ENCODE measurements around the gene PRM3. TPM values are rescaled to one million over a fixed set of nuclear protein-coding genes. Genes with fewer than 3 reads are reported as not detected.

Gene PRM3
- total RNA-seq, 1 experiment from 2014 or later: not detected

- WGBS (ENCODE audit: extremely low coverage, insufficient read length, low lambda C conversion rate): no CpG with 5 or more reads among the region's 7 CpGs
- Histone ChIP-seq H4K8ac (replicated peaks; ENCODE audit: insufficient read length, low read depth, low read length) (no peak overlapping the region), H3K23me2 (ENCODE audit: insufficient read length, low read depth, low read length, poor library complexity, severe bottlenecking) (no peaks in the 10 kb centered on the region), H3K9ac (ENCODE audit: extremely low read depth, insufficient read length, low read length) (no peak overlapping the region), H2AFZ (ENCODE audit: low read length) (no peak overlapping the region), H4K91ac (ENCODE audit: insufficient read length, low read depth, low read length) (no peak overlapping the region), H4K20me1 (ENCODE audit: control insufficient read depth, insufficient read depth, insufficient read length) (no peaks in the 10 kb centered on the region), H3K18ac (ENCODE audit: insufficient read length, low read depth, low read length) (no peak overlapping the region), H3K56ac (ENCODE audit: insufficient read length, low read depth, low read length) (no peak overlapping the region), H2BK120ac (ENCODE audit: low read depth, low read length, poor library complexity, severe bottlenecking) (no peak overlapping the region), H3K4me2 (ENCODE audit: insufficient read depth, insufficient read length, low read length) (no peak overlapping the region), H3K9me3 (ENCODE audit: control insufficient read depth, low read depth, low read length) (no peaks in the 10 kb centered on the region), H4K5ac (ENCODE audit: insufficient read length, low read depth, low read length) (no peak overlapping the region), H2BK5ac (ENCODE audit: insufficient read length, low read length) (no peak overlapping the region), H2BK12ac (ENCODE audit: insufficient read length, low read depth, low read length) (no peak overlapping the region), H3K4ac (ENCODE audit: low read depth, low read length) (no peak overlapping the region), H2BK20ac (ENCODE audit: low read depth, low read length, poor library complexity, severe bottlenecking) (no peak overlapping the region), H3K79me2 (ENCODE audit: insufficient read depth, low read length) (0 out of 2 replicates have a peak, but pooled peaks cover 2% of the 10 kb centered on the region), H3K79me1 (ENCODE audit: insufficient read depth, low read depth, low read length, poor library complexity, severe bottlenecking) (no peaks in the 10 kb centered on the region), H3K23ac (ENCODE audit: insufficient read length, low read depth, low read length) (no peak overlapping the region), H2BK15ac (ENCODE audit: low read depth, low read length) (no peak overlapping the region), H3T11ph (ENCODE audit: low read length) (no peak overlapping the region), H3K27ac (ENCODE audit: insufficient read length, low read depth, low read length) (no peak overlapping the region), H2AK5ac (ENCODE audit: insufficient read length, low read length) (no peak overlapping the region), H3K4me1 (ENCODE audit: insufficient read depth, low read length) (peaks cover 3% of the 10 kb centered on the region; the same call in 1 of the 2 replicates), H3K27me3 (ENCODE audit: insufficient read depth, low read length) (no peaks in the 10 kb centered on the region), H3K14ac (ENCODE audit: insufficient read depth, low read length) (no peak overlapping the region)
- no peak for DNase-seq
- TF ChIP-seq CTCF (conservative IDR thresholded peaks at IDR 0.05): no peak
- no peak overlapping the region for H3K4me3 Mint-ChIP-seq
- no peaks in the 10 kb centered on the region for H3K36me3 Mint-ChIP-seq (ENCODE audit: insufficient read depth in 1 of 3, low read depth in 3 of 3)
- H3K27me3 Mint-ChIP-seq (ENCODE audit: low read depth): no peaks in the 10 kb centered on the region
- peaks cover 17 to 23% of the 10 kb centered on the region in 2 experiments for H3K4me1 Mint-ChIP-seq
- H3K9me3 Mint-ChIP-seq: no peaks in the 10 kb centered on the region; a peak in 1 of 5 replicates
- H3K27ac Mint-ChIP-seq: no peak overlapping the region
Observed at GRCh38 chr16:11300560-11300892, 27.1 kb upstream of the PRM3 start.

Measured in H9 (cell line).